Tibial artery (tissue), 4 donors: ENCODE results near the gene ZFYVE9.

Experiments used
- DNase-seq, 2 donors: peaks; one replicate each; pipeline ENCODE4 v3.0.0-alpha.2; 2019
- H3K27ac ChIP-seq, 2 donors: fragments of 200-600 bp; sonication (generic) in 1 of 2; 1 replicate in 1 of 2; 2 replicates in 1 of 2; pipeline ENCODE4 v1.5.1; 2018 to 2019; ENCODE audit warnings: mild to moderate bottlenecking in 1 of 2
- H3K27me3 ChIP-seq, 2 donors: fragments of 200-600 bp; sonication (generic) in 1 of 2; one replicate each; pipeline versions ENCODE4 v1.5.1 to v1.6.0; 2016 to 2019
- H3K36me3 ChIP-seq, 3 donors: fragments of 200-600 bp; sonication (generic) in 2 of 3; one replicate each; pipeline ENCODE4 v1.5.1; 2016 to 2019; ENCODE audit warnings: mild to moderate bottlenecking in 2 of 3
- H3K4me1 ChIP-seq, 4 donors: fragments of 200-600 bp; sonication (generic) in 2 of 4; 1 replicate in 3 of 4; 2 replicates in 1 of 4; pipeline ENCODE4 v1.5.1; 2016 to 2019
- H3K4me3 ChIP-seq, 2 donors: fragments of 200-600 bp; sonication (generic) in 1 of 2; 1 replicate in 1 of 2; 2 replicates in 1 of 2; pipeline ENCODE4 v1.5.1; 2018 to 2019; ENCODE audit warnings: mild to moderate bottlenecking in 2 of 2
- H3K9me3 ChIP-seq, 3 donors: fragments of 200-600 bp; sonication (generic) in 1 of 3; one replicate each; pipeline ENCODE4 v1.5.1; 2016 to 2019
- intact Hi-C: fragments of 100-400 bp; cut with DNase I; formaldehyde crosslinking; loops from one replicate; pipeline ENCODE4 v1.15.0; 2023; ENCODE audit warnings: low total_unique reads
- TF ChIP-seq, protein P1 (sequence below), 2 experiments: fragments of 200-600 bp in 1 of 2; fragments of 450-650 bp in 1 of 2; IDR thresholded peaks; one replicate each; pipeline ENCODE4 v1.5.1; 2017 to 2019; ENCODE audit warnings: antibody characterized with exemption in 2 of 2, mild to moderate bottlenecking in 1 of 2, moderate library complexity in 1 of 2

ZFYVE9 gene

DNA sequence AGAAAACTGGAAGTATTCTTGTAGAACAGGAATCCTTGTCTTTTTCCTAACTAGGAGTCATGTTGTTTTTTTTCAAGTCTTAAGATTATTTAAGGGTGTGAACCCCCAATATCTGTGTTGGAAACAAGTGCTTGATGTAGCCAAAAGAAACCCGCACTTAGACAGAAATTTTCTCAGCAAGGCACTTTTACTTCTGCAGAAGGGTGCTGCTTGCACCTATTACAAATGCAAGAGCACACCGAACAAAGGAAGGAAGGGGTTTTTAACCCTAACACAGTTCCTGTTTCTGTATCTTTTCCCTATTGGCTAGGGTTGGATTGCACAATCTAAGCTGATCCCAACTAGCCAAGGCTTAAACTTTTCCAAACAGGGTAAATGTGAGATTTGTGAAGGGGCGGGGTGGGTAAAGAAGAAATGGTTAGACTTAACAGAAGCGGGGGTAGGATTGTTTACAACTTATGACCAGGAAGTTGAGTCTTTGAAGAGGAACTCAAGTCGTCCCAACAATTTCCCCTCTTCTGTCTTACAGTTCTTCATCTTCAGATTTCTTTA is 75.1 kb downstream of the ZFYVE9 start:
- no peak overlapping the region for H3K4me3 ChIP-seq
- TF ChIP-seq, protein P1, sequence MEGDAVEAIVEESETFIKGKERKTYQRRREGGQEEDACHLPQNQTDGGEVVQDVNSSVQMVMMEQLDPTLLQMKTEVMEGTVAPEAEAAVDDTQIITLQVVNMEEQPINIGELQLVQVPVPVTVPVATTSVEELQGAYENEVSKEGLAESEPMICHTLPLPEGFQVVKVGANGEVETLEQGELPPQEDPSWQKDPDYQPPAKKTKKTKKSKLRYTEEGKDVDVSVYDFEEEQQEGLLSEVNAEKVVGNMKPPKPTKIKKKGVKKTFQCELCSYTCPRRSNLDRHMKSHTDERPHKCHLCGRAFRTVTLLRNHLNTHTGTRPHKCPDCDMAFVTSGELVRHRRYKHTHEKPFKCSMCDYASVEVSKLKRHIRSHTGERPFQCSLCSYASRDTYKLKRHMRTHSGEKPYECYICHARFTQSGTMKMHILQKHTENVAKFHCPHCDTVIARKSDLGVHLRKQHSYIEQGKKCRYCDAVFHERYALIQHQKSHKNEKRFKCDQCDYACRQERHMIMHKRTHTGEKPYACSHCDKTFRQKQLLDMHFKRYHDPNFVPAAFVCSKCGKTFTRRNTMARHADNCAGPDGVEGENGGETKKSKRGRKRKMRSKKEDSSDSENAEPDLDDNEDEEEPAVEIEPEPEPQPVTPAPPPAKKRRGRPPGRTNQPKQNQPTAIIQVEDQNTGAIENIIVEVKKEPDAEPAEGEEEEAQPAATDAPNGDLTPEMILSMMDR (IDR thresholded peaks at IDR 0.05), result no peak
- intact Hi-C loops, result no loop called here
- H3K27ac ChIP-seq, result no peak overlapping the region
- H3K9me3 ChIP-seq, result peaks cover 5 to 22% (median 18%) of the 10 kb centered on the region in 3 donors
- peaks cover 9 to 32% (median 22%) of the 10 kb centered on the region in 3 donors for H3K36me3 ChIP-seq
- no peaks in the 10 kb centered on the region for H3K27me3 ChIP-seq
- DNase-seq, result no peak
- H3K4me1 ChIP-seq, result no peaks in the 10 kb centered on the region

DNA sequence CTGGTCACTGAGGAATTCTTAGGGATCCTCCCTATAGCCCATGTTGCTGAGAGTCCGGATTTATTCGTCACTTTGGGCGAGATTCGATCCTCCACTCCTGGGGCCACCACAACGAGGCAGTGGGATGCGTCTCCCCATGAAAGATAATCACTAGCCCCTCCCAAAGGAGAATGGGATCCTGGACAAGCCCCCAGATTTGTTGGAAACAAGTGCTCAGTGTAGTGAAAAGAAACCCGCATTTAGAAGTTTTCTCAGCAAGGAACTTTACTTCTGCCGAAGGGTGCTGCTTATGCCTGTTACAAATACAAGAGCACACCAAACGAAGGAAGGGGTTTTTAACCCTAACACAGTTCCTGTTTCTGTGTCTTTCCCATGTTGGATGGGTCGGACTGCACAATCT is 83.3 kb downstream of the ZFYVE9 start:
- intact Hi-C loops, result no loop called here
- Histone ChIP-seq H3K27me3 (no peaks in the 10 kb centered on the region), H3K36me3 (peaks cover 0 to 12% (median 7%) of the 10 kb centered on the region in 3 donors), H3K9me3 (peaks cover 0 to 18% (median 14%) of the 10 kb centered on the region in 3 donors), H3K27ac (no peak overlapping the region), H3K4me1 (no peaks in the 10 kb centered on the region), H3K4me3 (no peak overlapping the region)
- TF ChIP-seq, protein P1 (IDR thresholded peaks at IDR 0.05), result no peak
- no peak for DNase-seq

GRCh38 chr1:52229494-52229893 is 87.6 kb downstream of the ZFYVE9 start:
- H3K27ac ChIP-seq, result no peak overlapping the region
- DNase-seq, result no peak
- no peak overlapping the region for H3K4me3 ChIP-seq
- no peaks in the 10 kb centered on the region for H3K4me1 ChIP-seq
- peaks cover 0 to 12% (median 7%) of the 10 kb centered on the region in 3 donors for H3K36me3 ChIP-seq
- H3K9me3 ChIP-seq, result peaks cover 0 to 14% (median 14%) of the 10 kb centered on the region in 3 donors
- intact Hi-C loops, result no loop called here
- TF ChIP-seq, protein P1 (IDR thresholded peaks at IDR 0.05), result no peak
- H3K27me3 ChIP-seq, result no peaks in the 10 kb centered on the region

DNA sequence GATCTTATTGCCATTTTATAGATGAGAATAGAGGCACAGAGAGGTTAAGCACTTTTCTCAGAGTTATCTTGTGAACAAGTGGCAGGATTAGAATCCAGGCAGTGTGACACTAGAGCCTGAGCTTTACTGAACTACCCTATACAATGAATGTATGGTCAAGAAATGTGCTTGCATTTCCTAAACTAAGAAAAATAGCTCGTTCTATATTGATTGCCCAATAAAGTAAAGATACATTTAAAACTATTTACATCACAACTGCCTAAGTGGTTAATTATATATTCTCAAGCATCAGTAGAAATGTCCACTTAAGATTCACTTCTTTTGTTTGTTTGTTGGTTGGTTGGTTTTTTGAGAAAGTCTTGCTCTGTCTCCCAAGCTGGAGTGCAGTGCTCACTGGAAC is 91.6 kb downstream of the ZFYVE9 start:
- Histone ChIP-seq H3K36me3 (peaks cover 0 to 6% (median 4%) of the 10 kb centered on the region in 3 donors), H3K4me3 (no peak overlapping the region), H3K27me3 (no peaks in the 10 kb centered on the region), H3K4me1 (no peaks in the 10 kb centered on the region), H3K9me3 (no peaks in the 10 kb centered on the region), H3K27ac (no peak overlapping the region)
- TF ChIP-seq, protein P1 (IDR thresholded peaks at IDR 0.05), result no peak
- intact Hi-C loops, result no loop called here
- no peak for DNase-seq

DNA sequence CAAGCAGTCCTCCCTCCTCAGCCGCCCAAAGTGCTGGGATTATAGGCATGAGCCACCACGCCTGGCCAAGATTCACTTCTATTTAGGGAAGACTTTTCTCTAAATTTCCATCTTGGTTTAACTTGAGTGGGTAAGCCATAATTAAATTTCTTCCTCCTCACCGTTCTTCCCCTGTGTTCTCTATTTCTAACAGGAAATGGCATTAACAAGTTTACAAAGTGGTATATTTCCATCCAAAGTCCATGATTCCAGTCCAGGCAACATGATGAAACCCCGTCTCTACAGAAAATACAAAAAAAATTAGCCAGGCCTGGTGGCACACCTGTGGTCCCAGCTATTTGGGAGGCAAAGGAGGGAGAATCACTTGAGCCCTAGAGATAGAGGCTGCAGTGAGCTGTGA is 92.1 kb downstream of the ZFYVE9 start:
- TF ChIP-seq, protein P1 (IDR thresholded peaks at IDR 0.05), result no peak
- intact Hi-C loops, result no loop called here
- H3K9me3 ChIP-seq, result no peaks in the 10 kb centered on the region
- no peaks in the 10 kb centered on the region for H3K4me1 ChIP-seq
- no peak for DNase-seq
- no peaks in the 10 kb centered on the region for H3K27me3 ChIP-seq
- peaks cover 0 to 6% (median 4%) of the 10 kb centered on the region in 3 donors for H3K36me3 ChIP-seq
- H3K4me3 ChIP-seq, result no peak overlapping the region
- H3K27ac ChIP-seq, result no peak overlapping the region

GRCh38 chr1:52234708-52235107 is 92.8 kb downstream of the ZFYVE9 start:
- H3K27ac ChIP-seq, result no peak overlapping the region
- H3K4me3 ChIP-seq, result no peak overlapping the region
- H3K27me3 ChIP-seq, result no peaks in the 10 kb centered on the region
- TF ChIP-seq, protein P1 (IDR thresholded peaks at IDR 0.05), result no peak
- H3K9me3 ChIP-seq, result no peaks in the 10 kb centered on the region
- intact Hi-C loops, result no loop called here
- H3K4me1 ChIP-seq, result no peaks in the 10 kb centered on the region
- no peak for DNase-seq
- H3K36me3 ChIP-seq, result peaks cover 0 to 6% (median 4%) of the 10 kb centered on the region in 3 donors
